Progenitor cell of endocrine pancreas (in vitro differentiated cells): ENCODE measurements around the gene ARHGEF28. TPM values are rescaled to one million over a fixed set of nuclear protein-coding genes. Genes with fewer than 3 reads are reported as not detected.
A peak's percentile ranks its signal among the peaks of the same experiment; 100 is the strongest.

Experiments
- DNase-seq: peaks from one replicate; pipeline ENCODE4 v3.0.0; 2021; ENCODE audit warnings: low spot score; ENCODE audit not compliant: unreplicated experiment
- H3K27ac Mint-ChIP-seq: 2 replicates; pipeline ENCODE4 v1.8.0; 2021; ENCODE audit warnings: mild to moderate bottlenecking, moderate library complexity, mixed read lengths
- H3K27me3 Mint-ChIP-seq: 2 replicates; pipeline ENCODE4 v1.8.0; 2021; ENCODE audit warnings: mixed read lengths
- H3K36me3 Mint-ChIP-seq: 2 replicates; pipeline ENCODE4 v1.8.0; 2022; ENCODE audit warnings: mixed read lengths; ENCODE audit not compliant: insufficient read depth
- H3K4me1 Mint-ChIP-seq: 2 replicates; pipeline ENCODE4 v1.8.0; 2021; ENCODE audit warnings: low read depth, mixed read lengths
- H3K4me3 Mint-ChIP-seq: 2 replicates; pipeline ENCODE4 v1.8.0; 2021; ENCODE audit warnings: low read depth, mild to moderate bottlenecking, moderate library complexity, mixed read lengths
- H3K9me3 Mint-ChIP-seq: 2 replicates; pipeline ENCODE4 v1.8.0; 2021; ENCODE audit warnings: low read depth, mixed read lengths
- CTCF ChIP-seq: fragments of 200-600 bp; sonication (generic); IDR thresholded peaks from one replicate; pipeline ENCODE4 v1.5.0; 2021; ENCODE audit warnings: antibody characterized with exemption, mild to moderate bottlenecking; ENCODE audit not compliant: unreplicated experiment
- total RNA-seq: library from RNA; stranded (reverse); gene quantifications from 2 replicates; pipeline ENCODE4 v1.2.1, GENCODE V29; 2021

The ARHGEF28 gene
- total RNA-seq, 1 donor from 2014 or later, result 15.0 TPM

DNA sequence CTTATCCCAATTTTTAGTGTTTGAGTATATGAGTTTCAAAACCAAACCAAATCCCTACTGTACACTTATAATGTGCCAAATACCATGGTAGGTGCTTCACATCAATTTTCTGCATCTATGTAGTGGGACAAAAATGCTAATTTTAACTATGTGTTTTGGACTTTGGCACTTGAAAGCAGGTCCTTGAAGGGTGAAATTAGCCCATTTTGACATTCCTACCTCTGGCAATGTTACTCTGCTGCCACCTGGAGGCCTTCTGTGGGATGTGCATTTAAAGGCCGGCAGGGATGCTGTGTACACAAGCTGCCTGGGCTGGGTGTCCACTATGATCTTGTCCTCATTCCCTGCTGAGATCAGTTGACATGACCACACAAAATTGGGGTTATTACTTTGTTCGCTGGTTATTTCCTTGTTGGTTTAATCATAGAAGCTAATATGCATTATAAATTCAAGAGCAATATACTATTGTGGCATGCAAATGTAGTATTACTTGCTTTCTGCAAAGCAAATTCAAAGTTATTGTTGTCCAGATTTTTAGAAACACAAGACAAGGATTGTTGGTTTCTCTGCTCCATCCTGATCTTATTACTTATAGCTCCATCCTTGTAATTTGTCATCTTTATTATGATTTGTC lies 166.8 kb downstream of the ARHGEF28 start:
- DNase-seq, result peak; percentile 67

GRCh38 chr5:73793911-73794310 lies 167.9 kb downstream of the ARHGEF28 start:
- Mint-ChIP-seq H3K9me3 (no peaks in the 10 kb centered on the region), H3K4me1 (peaks cover 19% of the 10 kb centered on the region), H3K4me3 (no peak overlapping the region), H3K27me3 (no peaks in the 10 kb centered on the region), H3K27ac (no peak overlapping the region), H3K36me3 (no peaks in the 10 kb centered on the region)
- no peak for TF ChIP-seq CTCF
- no peak for DNase-seq

More for the DNA sequence above, 166.8 kb downstream of the ARHGEF28 start:
- no peaks in the 10 kb centered on the region for H3K9me3 Mint-ChIP-seq
- no peaks in the 10 kb centered on the region for H3K27me3 Mint-ChIP-seq
- peak overlapping the region; percentile 63 for H3K27ac Mint-ChIP-seq
- H3K4me1 Mint-ChIP-seq, result peaks cover 19% of the 10 kb centered on the region
- no peak overlapping the region for H3K4me3 Mint-ChIP-seq
- peak; percentile 97 for TF ChIP-seq CTCF
- H3K36me3 Mint-ChIP-seq, result no peaks in the 10 kb centered on the region

GRCh38 chr5:73796164-73797131 lies 170.5 kb downstream of the ARHGEF28 start:
- Mint-ChIP-seq H3K4me1 (peaks cover 12% of the 10 kb centered on the region), H3K4me3 (no peak overlapping the region), H3K27ac (no peak overlapping the region), H3K9me3 (no peaks in the 10 kb centered on the region), H3K36me3 (no peaks in the 10 kb centered on the region), H3K27me3 (no peaks in the 10 kb centered on the region)
- no peak for TF ChIP-seq CTCF
- DNase-seq, result no peak

GRCh38 chr5:73797132-73797510 lies 171.1 kb downstream of the ARHGEF28 start:
- no peak for DNase-seq
- TF ChIP-seq CTCF, result no peak
- Mint-ChIP-seq H3K4me3 (no peak overlapping the region), H3K36me3 (no peaks in the 10 kb centered on the region), H3K27me3 (no peaks in the 10 kb centered on the region), H3K27ac (no peak overlapping the region), H3K9me3 (no peaks in the 10 kb centered on the region), H3K4me1 (peaks cover 8% of the 10 kb centered on the region)

DNA sequence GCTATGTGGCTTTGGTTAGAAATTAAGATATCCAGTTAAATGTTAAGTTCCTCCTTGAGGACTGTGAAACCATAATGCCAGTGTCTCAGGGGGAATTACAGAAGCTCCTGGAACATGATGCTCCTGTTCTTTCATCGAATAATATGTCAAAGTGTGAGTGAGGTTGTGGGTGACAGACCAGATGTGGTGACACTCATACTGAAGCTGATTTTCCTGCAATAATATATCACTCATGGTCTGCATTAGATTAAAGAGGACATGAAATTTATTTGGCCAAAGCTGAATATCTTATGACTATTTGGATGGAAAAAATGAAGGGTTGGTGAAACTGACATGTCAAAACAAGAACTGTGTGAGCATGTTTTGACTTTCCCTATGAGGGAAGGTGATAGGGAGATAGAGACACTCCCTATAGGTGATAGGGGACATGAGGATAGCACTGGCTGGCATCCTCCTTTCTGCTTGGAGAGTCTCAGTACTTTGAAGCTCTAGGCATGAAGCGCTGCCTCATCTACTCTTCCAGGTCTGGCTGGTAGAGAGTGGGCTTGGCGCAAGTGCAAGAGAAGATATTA lies 173.5 kb downstream of the ARHGEF28 start:
- no peak overlapping the region for H3K27ac Mint-ChIP-seq
- no peaks in the 10 kb centered on the region for H3K27me3 Mint-ChIP-seq
- H3K4me3 Mint-ChIP-seq, result no peak overlapping the region
- DNase-seq, result no peak
- no peak for TF ChIP-seq CTCF
- no peaks in the 10 kb centered on the region for H3K36me3 Mint-ChIP-seq
- H3K4me1 Mint-ChIP-seq, result no peaks in the 10 kb centered on the region
- H3K9me3 Mint-ChIP-seq, result no peaks in the 10 kb centered on the region
